Kasumi-1 (cell line): Measurements from ENCODE around the gene DEFB132.

Experiments
- DNase-seq, 2 experiments: peaks; one replicate each; lab custom pipeline; 2025; lab: John Stamatoyannopoulos, UW

The DEFB132 gene

GRCh38 chr20:297098-297924 is 39.8 kb downstream of the DEFB132 start, which contains the start of gene ZCCHC3:
TSS of gene ZCCHC3 (plus strand) at chr20:297570. CDS start at chr20:297587, 17 bp downstream.
- DNase-seq = peak; percentile 89

GRCh38 chr20:297925-298775 is 40.6 kb downstream of the DEFB132 start:
- DNase-seq = peak; percentile 42 to 51

- peak in 1 of 2 experiments; percentile 39 for DNase-seq
These were observed 41.4 kb downstream of the DEFB132 start for GRCh38 chr20:298776-299391.

- DNase-seq = peak in 1 of 2 experiments; percentile 9
These were observed 42.9 kb downstream of the DEFB132 start for GRCh38 chr20:300345-300990.

- DNase-seq = no peak
These were observed 44.6 kb downstream of the DEFB132 start for GRCh38 chr20:301886-302848.

GRCh38 chr20:305745-306144 is 48.2 kb downstream of the DEFB132 start:
- DNase-seq = no peak

GRCh38 chr20:308427-309038 is 51.0 kb downstream of the DEFB132 start:
- DNase-seq = no peak

- DNase-seq = peak in 1 of 2 experiments; percentile 11
These were observed 51.8 kb downstream of the DEFB132 start for GRCh38 chr20:309306-309840.

- no peak for DNase-seq
These were observed 52.5 kb downstream of the DEFB132 start for GRCh38 chr20:309841-310644.

GRCh38 chr20:310645-311044 is 53.1 kb downstream of the DEFB132 start:
- no peak for DNase-seq
